Activated B cell treated with CpG ODN at 0.5 μM for 24 hours (primary cell): ENCODE data around the gene CA10. TPM values are rescaled to one million over a fixed set of nuclear protein-coding genes. Genes with fewer than 3 reads are reported as not detected.

ENCODE experiments used
- ATAC-seq: fragments of 200-7000 bp; cut with Tn5 transposase; one replicate; pipeline ENCODE4 v1.10.0; 2021; ENCODE audit warnings: low read depth, mild to moderate bottlenecking, moderate library complexity
- CTCF ChIA-PET: fragments of 350-600 bp; sonication (Branson Sonifier 250); formaldehyde crosslinking; loops from one replicate; lab custom pipeline; 2021; ENCODE audit warnings: antibody characterized with exemption; lab: Charles Lee
- POLR2A ChIA-PET: fragments of 350-600 bp; sonication (Branson Sonifier 250); formaldehyde crosslinking; loops from one replicate; lab custom pipeline; 2021; ENCODE audit warnings: antibody characterized with exemption; lab: Charles Lee
- DNase-seq: peaks from one replicate; pipeline ENCODE4 v3.0.0; 2022
- H3K27ac Mint-ChIP-seq: one replicate; pipeline ENCODE4 v1.8.0; 2020; ENCODE audit warnings: mixed read lengths
- H3K27me3 Mint-ChIP-seq: one replicate; pipeline ENCODE4 v1.8.0; 2021; ENCODE audit warnings: mixed read lengths
- H3K36me3 Mint-ChIP-seq: one replicate; pipeline ENCODE4 v1.8.0; 2021; ENCODE audit warnings: low read depth, mixed read lengths
- H3K4me1 Mint-ChIP-seq: one replicate; pipeline ENCODE4 v1.8.0; 2021; ENCODE audit warnings: mixed read lengths
- H3K4me3 Mint-ChIP-seq: one replicate; pipeline ENCODE4 v1.8.0; 2020; ENCODE audit warnings: mild to moderate bottlenecking, mixed read lengths
- H3K9me3 Mint-ChIP-seq: one replicate; pipeline ENCODE4 v1.8.0; 2020; ENCODE audit warnings: mixed read lengths
- CTCF ChIP-seq: fragments of 200-600 bp; IDR thresholded peaks from one replicate; pipeline ENCODE4 v1.8.0; 2022; ENCODE audit warnings: antibody characterized with exemption, mild to moderate bottlenecking
- intact Hi-C: fragments of 100-400 bp; cut with micrococcal nuclease; formaldehyde crosslinking; loops from one replicate; pipeline ENCODE4 v1.15.1; 2024
- total RNA-seq: library from RNA; stranded (reverse); gene quantifications from 2 replicates; pipeline ENCODE4 v1.2.3, GENCODE V29; 2022

CA10 gene
- total RNA-seq, 1 donor from 2014 or later = not detected

GRCh38 chr17:51850201-51850600 is 308.3 kb downstream of the CA10 start:
- ATAC-seq (no peak), DNase-seq (no peak)
- POLR2A ChIA-PET = no interaction called here
- Mint-ChIP-seq H3K36me3 (no peaks in the 10 kb centered on the region), H3K27ac (no peak overlapping the region), H3K4me3 (no peak overlapping the region), H3K27me3 (peaks cover 2% of the 10 kb centered on the region), H3K9me3 (no peaks in the 10 kb centered on the region), H3K4me1 (no peaks in the 10 kb centered on the region)
- CTCF ChIA-PET = no interaction called here
- TF ChIP-seq CTCF = no peak
- intact Hi-C loops = no loop called here

GRCh38 chr17:51848451-51848850 is 310.1 kb downstream of the CA10 start:
- TF ChIP-seq CTCF = no peak
- H3K9me3 Mint-ChIP-seq = no peaks in the 10 kb centered on the region
- POLR2A ChIA-PET = no interaction called here
- CTCF ChIA-PET = no interaction called here
- ATAC-seq = no peak
- peaks cover 2% of the 10 kb centered on the region for H3K27me3 Mint-ChIP-seq
- no peaks in the 10 kb centered on the region for H3K4me1 Mint-ChIP-seq
- no peak overlapping the region for H3K27ac Mint-ChIP-seq
- intact Hi-C loops = no loop called here
- no peak overlapping the region for H3K4me3 Mint-ChIP-seq
- DNase-seq = no peak
- H3K36me3 Mint-ChIP-seq = no peaks in the 10 kb centered on the region

- no peaks in the 10 kb centered on the region for H3K9me3 Mint-ChIP-seq
- H3K27me3 Mint-ChIP-seq = no peaks in the 10 kb centered on the region
- CTCF ChIA-PET = no interaction called here
- no peak for TF ChIP-seq CTCF
- H3K4me1 Mint-ChIP-seq = no peaks in the 10 kb centered on the region
- no peaks in the 10 kb centered on the region for H3K36me3 Mint-ChIP-seq
- intact Hi-C loops = no loop called here
- DNase-seq = no peak
- H3K27ac Mint-ChIP-seq = no peak overlapping the region
- H3K4me3 Mint-ChIP-seq = no peak overlapping the region
- ATAC-seq = no peak
- POLR2A ChIA-PET = no interaction called here
These were observed 311.9 kb downstream of the CA10 start for GRCh38 chr17:51846566-51846965.

- H3K27me3 Mint-ChIP-seq = no peaks in the 10 kb centered on the region
- ChIA-PET CTCF (no interaction called here), POLR2A (no interaction called here)
- no peak for DNase-seq
- H3K4me3 Mint-ChIP-seq = no peak overlapping the region
- no peak for ATAC-seq
- H3K9me3 Mint-ChIP-seq = no peaks in the 10 kb centered on the region
- H3K36me3 Mint-ChIP-seq = no peaks in the 10 kb centered on the region
- H3K27ac Mint-ChIP-seq = no peak overlapping the region
- intact Hi-C loops = no loop called here
- no peak for TF ChIP-seq CTCF
- H3K4me1 Mint-ChIP-seq = no peaks in the 10 kb centered on the region
These were observed 312.7 kb downstream of the CA10 start for GRCh38 chr17:51845776-51846175.

- intact Hi-C loops = no loop called here
- no peak for DNase-seq
- POLR2A ChIA-PET = no interaction called here
- no peak for TF ChIP-seq CTCF
- CTCF ChIA-PET = no interaction called here
- ATAC-seq = no peak
- Mint-ChIP-seq H3K36me3 (no peaks in the 10 kb centered on the region), H3K27me3 (no peaks in the 10 kb centered on the region), H3K4me3 (no peak overlapping the region), H3K9me3 (no peaks in the 10 kb centered on the region), H3K4me1 (no peaks in the 10 kb centered on the region), H3K27ac (no peak overlapping the region)
These were observed 315.8 kb downstream of the CA10 start for GRCh38 chr17:51842763-51843162.
